Measurements from ENCODE around the gene XYLT1. TPM values are rescaled to one million over a fixed set of nuclear protein-coding genes. Genes with fewer than 3 reads are reported as not detected.

XYLT1 gene
- total RNA-seq, 1 donor from 2014 or later, result 14.5 TPM

- no peak for DNase-seq
Measured at GRCh38 chr16:17084130-17084529, 386.6 kb downstream of the XYLT1 start.

- no peak for DNase-seq
Measured at GRCh38 chr16:17083628-17084027, 387.1 kb downstream of the XYLT1 start.

GRCh38 chr16:17082095-17082882 is 388.5 kb downstream of the XYLT1 start:
- no peak for DNase-seq

GRCh38 chr16:17080105-17080504 is 390.7 kb downstream of the XYLT1 start:
- DNase-seq, result no peak

GRCh38 chr16:17078931-17079631 is 391.7 kb downstream of the XYLT1 start:
- no peak for DNase-seq

- DNase-seq, result no peak
Measured at GRCh38 chr16:17076818-17077498, 393.8 kb downstream of the XYLT1 start.

GRCh38 chr16:17076092-17076754 is 394.5 kb downstream of the XYLT1 start:
- no peak for DNase-seq

- DNase-seq, result no peak
Measured at GRCh38 chr16:17072104-17072503, 398.7 kb downstream of the XYLT1 start.

- DNase-seq, result peak; percentile 13
Measured at GRCh38 chr16:17070882-17071592, 399.7 kb downstream of the XYLT1 start.

GRCh38 chr16:17069681-17070080 is 401.1 kb downstream of the XYLT1 start:
- no peak for DNase-seq

GRCh38 chr16:17068524-17068923 is 402.2 kb downstream of the XYLT1 start:
- no peak for DNase-seq

- DNase-seq, result no peak
Measured at GRCh38 chr16:17067882-17068281, 402.9 kb downstream of the XYLT1 start.

GRCh38 chr16:17063201-17064139 is 407.3 kb downstream of the XYLT1 start:
- DNase-seq, result no peak

- DNase-seq, result no peak
Measured at GRCh38 chr16:17062676-17063075, 408.1 kb downstream of the XYLT1 start.

- no peak for DNase-seq
Measured at GRCh38 chr16:17061326-17061725, 409.4 kb downstream of the XYLT1 start.

- no peak for DNase-seq
Measured at GRCh38 chr16:17058471-17058870, 412.3 kb downstream of the XYLT1 start.

GRCh38 chr16:17056666-17057065 is 414.1 kb downstream of the XYLT1 start:
- no peak for DNase-seq

GRCh38 chr16:17053536-17054160 is 417.1 kb downstream of the XYLT1 start:
- no peak for DNase-seq

Measured in tongue (tissue), 2 donors.